Parathyroid adenoma (tissue), 2 donors: ENCODE results near the gene ADAMTS3.

Source experiments
- H2AFZ ChIP-seq: fragments of 300-600 bp; sonication (generic); one replicate; pipeline ENCODE4 v1.7.0; 2017; ENCODE audit warnings: antibody characterized with exemption, mild to moderate bottlenecking
- H3K27ac ChIP-seq: fragments of 300-600 bp; sonication (generic); one replicate; pipeline ENCODE4 v1.7.0; 2017
- H3K27me3 ChIP-seq: fragments of 300-600 bp; sonication (generic); one replicate; pipeline ENCODE4 v1.7.0; 2017; ENCODE audit warnings: low read length; ENCODE audit not compliant: control insufficient read depth, insufficient read depth
- H3K36me3 ChIP-seq: fragments of 300-600 bp; sonication (generic); one replicate; pipeline ENCODE4 v1.7.0; 2017; ENCODE audit warnings: low read length; ENCODE audit not compliant: control insufficient read depth, insufficient read depth
- H3K4me1 ChIP-seq: fragments of 300-600 bp; sonication (generic); one replicate; pipeline ENCODE4 v1.7.0; 2017; ENCODE audit warnings: control low read depth
- H3K4me2 ChIP-seq: fragments of 300-600 bp; sonication (generic); one replicate; pipeline ENCODE4 v1.7.0; 2017; ENCODE audit warnings: low read length
- H3K4me3 ChIP-seq: fragments of 300-600 bp; sonication (generic); one replicate; pipeline ENCODE4 v1.7.0; 2017; ENCODE audit warnings: low read depth, low read length
- H3K79me2 ChIP-seq: fragments of 300-600 bp; sonication (generic); one replicate; pipeline ENCODE4 v1.7.0; 2017; ENCODE audit warnings: control low read depth
- H3K9ac ChIP-seq: fragments of 300-600 bp; sonication (generic); one replicate; pipeline ENCODE4 v1.7.0; 2017; ENCODE audit warnings: mild to moderate bottlenecking
- H3K9me3 ChIP-seq: fragments of 300-600 bp; sonication (generic); one replicate; pipeline ENCODE4 v1.7.0; 2017; ENCODE audit warnings: low read length; ENCODE audit not compliant: control insufficient read depth
- TF ChIP-seq, protein P1 (sequence below): fragments of 300-600 bp; sonication (generic); IDR thresholded peaks from one replicate; pipeline ENCODE4 v1.7.0; 2017; ENCODE audit warnings: antibody characterized with exemption, mild to moderate bottlenecking
- donor health status: primary hyperparathyroidism.

The ADAMTS3 gene

DNA sequence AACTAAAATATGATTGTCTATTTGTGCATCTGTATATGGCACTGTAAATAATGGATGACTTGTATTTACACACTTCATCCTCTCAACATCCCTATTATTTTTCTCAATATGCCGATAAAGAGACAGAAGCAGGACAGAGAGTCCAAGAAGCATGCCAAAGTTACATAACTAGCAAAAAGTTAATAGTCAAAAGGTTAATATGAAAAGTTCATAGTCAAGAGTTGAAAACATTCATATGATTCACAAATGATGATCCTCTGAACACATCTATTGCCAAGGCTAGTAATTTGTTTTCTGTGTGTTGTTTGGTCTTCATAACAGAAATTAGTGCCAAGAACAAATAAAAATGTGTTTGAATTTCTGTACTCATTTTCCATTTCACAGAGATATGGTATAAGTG, 231.0 kb downstream of the ADAMTS3 start:
- no peaks in the 10 kb centered on the region for H3K9me3 ChIP-seq
- TF ChIP-seq, protein P1, sequence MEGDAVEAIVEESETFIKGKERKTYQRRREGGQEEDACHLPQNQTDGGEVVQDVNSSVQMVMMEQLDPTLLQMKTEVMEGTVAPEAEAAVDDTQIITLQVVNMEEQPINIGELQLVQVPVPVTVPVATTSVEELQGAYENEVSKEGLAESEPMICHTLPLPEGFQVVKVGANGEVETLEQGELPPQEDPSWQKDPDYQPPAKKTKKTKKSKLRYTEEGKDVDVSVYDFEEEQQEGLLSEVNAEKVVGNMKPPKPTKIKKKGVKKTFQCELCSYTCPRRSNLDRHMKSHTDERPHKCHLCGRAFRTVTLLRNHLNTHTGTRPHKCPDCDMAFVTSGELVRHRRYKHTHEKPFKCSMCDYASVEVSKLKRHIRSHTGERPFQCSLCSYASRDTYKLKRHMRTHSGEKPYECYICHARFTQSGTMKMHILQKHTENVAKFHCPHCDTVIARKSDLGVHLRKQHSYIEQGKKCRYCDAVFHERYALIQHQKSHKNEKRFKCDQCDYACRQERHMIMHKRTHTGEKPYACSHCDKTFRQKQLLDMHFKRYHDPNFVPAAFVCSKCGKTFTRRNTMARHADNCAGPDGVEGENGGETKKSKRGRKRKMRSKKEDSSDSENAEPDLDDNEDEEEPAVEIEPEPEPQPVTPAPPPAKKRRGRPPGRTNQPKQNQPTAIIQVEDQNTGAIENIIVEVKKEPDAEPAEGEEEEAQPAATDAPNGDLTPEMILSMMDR = no peak
- H2AFZ ChIP-seq = no peak overlapping the region
- no peak overlapping the region for H3K9ac ChIP-seq
- H3K4me1 ChIP-seq = no peaks in the 10 kb centered on the region
- no peak overlapping the region for H3K27ac ChIP-seq
- H3K36me3 ChIP-seq = no peaks in the 10 kb centered on the region
- no peaks in the 10 kb centered on the region for H3K79me2 ChIP-seq
- H3K4me3 ChIP-seq = no peak overlapping the region
- no peaks in the 10 kb centered on the region for H3K27me3 ChIP-seq
- no peak overlapping the region for H3K4me2 ChIP-seq

DNA sequence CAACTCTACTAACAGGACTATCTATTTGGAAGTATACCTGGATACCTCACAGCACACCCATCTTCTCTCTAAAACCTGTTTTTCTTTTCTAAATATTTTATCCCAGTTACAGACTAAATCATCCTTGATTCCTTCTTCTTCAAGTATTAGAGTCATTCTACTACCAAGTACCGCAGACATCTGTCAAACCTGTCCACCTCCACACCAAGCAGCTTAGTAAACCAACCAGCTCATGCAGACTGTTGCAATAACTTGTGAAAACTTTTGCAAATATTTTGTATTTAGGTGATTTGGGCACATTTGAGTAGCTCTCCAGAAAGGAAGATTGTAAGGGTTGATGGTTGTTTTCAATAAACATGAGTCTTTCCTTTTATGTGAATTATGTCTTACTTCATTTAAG, 238.6 kb downstream of the ADAMTS3 start:
- no peaks in the 10 kb centered on the region for H3K27me3 ChIP-seq
- no peaks in the 10 kb centered on the region for H3K4me1 ChIP-seq
- TF ChIP-seq, protein P1 = no peak
- no peaks in the 10 kb centered on the region for H3K9me3 ChIP-seq
- no peak overlapping the region for H2AFZ ChIP-seq
- H3K79me2 ChIP-seq = no peaks in the 10 kb centered on the region
- no peak overlapping the region for H3K4me2 ChIP-seq
- H3K4me3 ChIP-seq = no peak overlapping the region
- H3K9ac ChIP-seq = no peak overlapping the region
- no peaks in the 10 kb centered on the region for H3K36me3 ChIP-seq
- no peak overlapping the region for H3K27ac ChIP-seq

DNA sequence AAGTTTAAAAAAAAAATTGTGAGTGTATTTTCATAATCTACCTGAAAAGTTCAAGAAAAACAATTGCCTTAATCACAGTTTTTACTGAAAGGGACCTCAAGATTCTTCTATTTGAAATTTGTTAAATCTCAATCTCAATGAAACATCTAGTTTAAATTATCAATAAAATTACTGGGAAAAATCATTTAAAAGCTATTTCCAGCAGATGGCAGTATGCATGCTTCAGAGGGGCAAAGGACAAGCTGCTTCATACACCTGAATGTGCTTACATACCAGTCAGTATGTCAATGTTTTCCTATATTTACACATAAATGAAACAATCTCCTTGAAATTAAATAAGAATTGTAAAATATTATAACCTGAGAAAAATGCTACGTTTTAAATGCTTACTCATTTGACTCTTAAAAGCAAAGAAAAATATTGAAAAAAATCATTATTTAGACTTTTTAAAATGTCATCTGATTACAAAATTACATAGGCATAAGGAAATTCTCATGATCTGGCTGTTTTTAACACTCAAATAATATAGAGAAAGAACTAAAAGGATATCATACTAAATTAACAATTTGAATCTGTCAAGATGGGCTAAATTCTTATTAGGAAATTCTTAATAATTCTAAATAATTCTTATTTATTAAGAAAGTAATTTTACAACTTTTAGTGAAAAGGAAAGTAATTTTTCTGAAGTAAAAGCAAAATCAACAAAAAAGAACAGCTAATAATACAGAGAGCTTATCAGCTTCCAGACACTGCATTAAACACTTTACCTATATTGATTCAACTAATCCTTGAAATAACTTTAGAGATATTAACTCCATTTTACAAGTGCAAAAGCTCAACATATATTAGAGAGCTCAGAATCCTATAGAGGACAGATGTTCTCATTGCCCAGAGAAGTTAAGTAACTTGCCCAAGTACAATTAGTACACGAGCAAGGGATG, 242.1 kb downstream of the ADAMTS3 start:
- H3K27ac ChIP-seq = no peak overlapping the region
- no peak overlapping the region for H3K4me3 ChIP-seq
- H3K36me3 ChIP-seq = no peaks in the 10 kb centered on the region
- no peaks in the 10 kb centered on the region for H3K79me2 ChIP-seq
- TF ChIP-seq, protein P1 = peak; percentile 51
- H3K4me1 ChIP-seq = no peaks in the 10 kb centered on the region
- no peaks in the 10 kb centered on the region for H3K9me3 ChIP-seq
- H3K27me3 ChIP-seq = no peaks in the 10 kb centered on the region
- no peak overlapping the region for H3K4me2 ChIP-seq
- H3K9ac ChIP-seq = no peak overlapping the region
- no peak overlapping the region for H2AFZ ChIP-seq

DNA sequence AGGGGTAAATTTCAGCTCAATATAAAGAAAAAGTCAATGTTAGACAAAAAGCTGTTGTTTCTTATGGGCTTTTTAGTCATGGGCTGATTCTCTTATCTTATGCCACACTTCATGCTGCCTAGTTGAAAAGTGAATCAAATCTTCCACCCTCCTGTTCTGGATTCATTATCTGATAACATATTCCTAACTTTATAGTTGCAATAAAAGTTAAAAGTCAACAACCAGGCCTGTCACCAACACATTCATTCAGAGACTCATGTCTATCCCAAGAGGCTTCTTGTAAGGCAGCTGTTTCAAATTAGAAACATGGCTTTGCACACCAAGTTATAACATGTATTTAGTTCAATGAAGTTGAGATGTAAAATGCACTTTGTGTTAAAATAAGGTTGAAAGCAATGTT, 243.8 kb downstream of the ADAMTS3 start:
- H3K27ac ChIP-seq = no peak overlapping the region
- no peak overlapping the region for H3K9ac ChIP-seq
- no peak overlapping the region for H3K4me2 ChIP-seq
- H3K4me1 ChIP-seq = no peaks in the 10 kb centered on the region
- H2AFZ ChIP-seq = no peak overlapping the region
- no peak overlapping the region for H3K4me3 ChIP-seq
- TF ChIP-seq, protein P1 = no peak
- H3K79me2 ChIP-seq = no peaks in the 10 kb centered on the region
- no peaks in the 10 kb centered on the region for H3K36me3 ChIP-seq
- no peaks in the 10 kb centered on the region for H3K27me3 ChIP-seq
- no peaks in the 10 kb centered on the region for H3K9me3 ChIP-seq

DNA sequence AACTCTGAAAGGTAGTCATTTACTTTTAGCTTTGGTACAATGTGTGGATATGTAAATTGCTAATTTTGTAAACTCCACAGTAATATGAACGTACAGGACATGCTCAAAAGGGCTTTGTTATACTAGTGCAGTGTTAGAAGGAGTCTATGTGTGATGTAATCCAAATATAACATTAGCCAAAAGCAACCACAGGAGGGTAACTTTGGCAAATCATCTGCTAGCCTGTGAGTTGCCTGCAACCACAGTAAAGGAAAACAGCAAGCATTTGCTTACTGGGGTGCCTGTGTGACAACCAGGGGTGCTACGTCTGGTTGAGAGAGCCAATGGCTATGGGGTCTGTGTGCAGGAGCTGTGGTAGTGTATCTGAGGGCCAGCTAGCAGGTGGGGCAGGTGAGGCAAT, 245.8 kb downstream of the ADAMTS3 start:
- no peak overlapping the region for H3K4me2 ChIP-seq
- H2AFZ ChIP-seq = no peak overlapping the region
- no peak overlapping the region for H3K9ac ChIP-seq

More for the DNA sequence above, 245.8 kb downstream of the ADAMTS3 start:
- no peaks in the 10 kb centered on the region for H3K4me1 ChIP-seq
- no peaks in the 10 kb centered on the region for H3K79me2 ChIP-seq
- no peaks in the 10 kb centered on the region for H3K27me3 ChIP-seq
- H3K9me3 ChIP-seq = no peaks in the 10 kb centered on the region
- TF ChIP-seq, protein P1 = no peak
- no peak overlapping the region for H3K27ac ChIP-seq
- H3K36me3 ChIP-seq = no peaks in the 10 kb centered on the region
- no peak overlapping the region for H3K4me3 ChIP-seq
